Measurements from ENCODE around the gene TNIP1. TPM values are rescaled to one million over a fixed set of nuclear protein-coding genes. Genes with fewer than 3 reads are reported as not detected.

TNIP1 gene
- total RNA-seq, 1 experiment from 2014 or later: 122 TPM

DNA sequence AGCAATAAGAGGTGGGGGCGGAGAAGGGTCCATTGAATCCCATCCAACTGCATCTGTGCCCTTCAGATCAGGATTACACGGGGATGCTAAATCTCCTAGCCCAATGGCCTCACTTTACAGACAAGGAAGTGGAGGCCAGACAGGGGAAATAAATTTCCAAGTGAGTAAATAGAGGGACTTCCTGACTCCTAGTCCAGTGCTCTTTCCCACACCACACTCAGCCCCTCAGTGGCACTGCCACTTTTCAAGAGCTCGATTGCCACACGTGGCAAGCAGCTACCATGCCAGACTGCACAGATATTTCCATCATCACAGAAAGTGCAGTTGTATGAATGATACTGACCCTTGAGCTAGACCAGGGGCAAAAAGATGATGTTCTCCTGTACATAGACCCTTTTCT lies 8.2 kb upstream of the TNIP1 start:
- Histone ChIP-seq H2AFZ (no peak overlapping the region), H3F3A (ENCODE audit: insufficient read depth, low read depth) (peaks cover 27% of the 10 kb centered on the region), H3K79me2 (ENCODE audit: low read depth) (no peaks in the 10 kb centered on the region), H3K9me2 (ENCODE audit: insufficient read depth) (no peaks in the 10 kb centered on the region), H3K27me3 (ENCODE audit: insufficient read depth, low read depth) (no peaks in the 10 kb centered on the region), H3K36me3 (ENCODE audit: low read depth) (no peaks in the 10 kb centered on the region), H3K4me2 (no peak overlapping the region), H3K27ac (no peak overlapping the region), H4K20me1 (ENCODE audit: insufficient read depth) (no peaks in the 10 kb centered on the region), H3K4me1 (replicated peaks; ENCODE audit: insufficient read depth) (peaks cover 37% of the 10 kb centered on the region), H3K4me3 (no peak overlapping the region), H3K9me3 (ENCODE audit: insufficient read depth, low read depth) (no peaks in the 10 kb centered on the region)
- no peak for DNase-seq
- no peak for TF ChIP-seq CTCF (conservative IDR thresholded peaks at IDR 0.05)
- TF ChIP-seq EZH2 (IDR thresholded peaks at IDR 0.05; ENCODE audit: low read depth): no peak
- POLR2A ChIA-PET (ENCODE audit: unreplicated experiment): no interaction called here
- BruUV-seq (replicated peaks): no TSS peak
- intact Hi-C loops (cut with micrococcal nuclease; ENCODE audit: unreplicated experiment): loop anchor here (10.0 kb wide), 1 partner anchor 454 kb away; no protein-coding TSS in a partner anchor
- CTCF ChIA-PET: interaction anchor here (1.5 kb wide), 1 partner anchor 26 kb away, joined by 5 read pairs; no protein-coding TSS in a partner anchor

DNA sequence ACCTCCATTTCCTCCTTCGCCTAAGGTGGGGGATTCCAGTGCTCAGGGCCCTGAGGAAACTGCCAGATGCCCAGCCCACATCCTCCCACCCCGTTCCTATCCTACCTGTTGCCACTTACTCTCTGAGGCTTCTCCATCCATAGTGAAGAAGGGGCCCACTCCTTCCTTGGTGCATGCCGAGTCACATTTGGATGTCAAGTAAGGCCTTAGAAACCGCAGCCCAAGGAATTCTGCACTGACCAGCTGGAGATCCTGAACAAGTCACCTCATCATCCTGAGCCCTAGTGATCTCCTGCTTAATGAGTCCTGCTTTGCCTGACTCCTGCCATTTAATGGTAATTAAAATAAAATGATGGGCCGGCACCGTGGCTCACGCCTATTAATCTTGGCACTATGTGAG lies 6.7 kb upstream of the TNIP1 start:
- no peak overlapping the region for H3K4me2 ChIP-seq
- ChIA-PET CTCF (interaction anchor here (1.5 kb wide), 1 partner anchor 28 kb away, joined by 9 read pairs; no protein-coding TSS in a partner anchor), POLR2A (ENCODE audit: unreplicated experiment) (no interaction called here)
- no peaks in the 10 kb centered on the region for H3K9me2 ChIP-seq (ENCODE audit: insufficient read depth)
- peaks cover 4% of the 10 kb centered on the region for H3K79me2 ChIP-seq (ENCODE audit: low read depth)
- intact Hi-C loops (cut with micrococcal nuclease; ENCODE audit: unreplicated experiment): loop anchor here (10.0 kb wide), 1 partner anchor 453 kb away; no protein-coding TSS in a partner anchor
- no peak overlapping the region for H3K27ac ChIP-seq
- no peaks in the 10 kb centered on the region for H3K36me3 ChIP-seq (ENCODE audit: low read depth)
- H2AFZ ChIP-seq: no peak overlapping the region
- no peaks in the 10 kb centered on the region for H4K20me1 ChIP-seq (ENCODE audit: insufficient read depth)
- TF ChIP-seq CTCF (conservative IDR thresholded peaks at IDR 0.05): no peak
- no peak for TF ChIP-seq EZH2 (IDR thresholded peaks at IDR 0.05; ENCODE audit: low read depth)
- no TSS peak for BruUV-seq (replicated peaks)
- no peaks in the 10 kb centered on the region for H3K27me3 ChIP-seq (ENCODE audit: insufficient read depth, low read depth)
- peaks cover 25% of the 10 kb centered on the region for H3F3A ChIP-seq (ENCODE audit: insufficient read depth, low read depth)
- no peak overlapping the region for H3K4me3 ChIP-seq
- H3K4me1 ChIP-seq (replicated peaks; ENCODE audit: insufficient read depth): peaks cover 37% of the 10 kb centered on the region
- no peak for DNase-seq
- no peaks in the 10 kb centered on the region for H3K9me3 ChIP-seq (ENCODE audit: insufficient read depth, low read depth)

- intact Hi-C loops (cut with micrococcal nuclease; ENCODE audit: unreplicated experiment): loop anchor here (10.0 kb wide), 1 partner anchor 452 kb away; no protein-coding TSS in a partner anchor
- Histone ChIP-seq H3K4me2 (peak overlapping the region; percentile 22), H4K20me1 (ENCODE audit: insufficient read depth) (no peaks in the 10 kb centered on the region), H3K27ac (no peak overlapping the region), H3K36me3 (ENCODE audit: low read depth) (no peaks in the 10 kb centered on the region), H3K4me3 (no peak overlapping the region), H3K9me3 (ENCODE audit: insufficient read depth, low read depth) (no peaks in the 10 kb centered on the region), H2AFZ (no peak overlapping the region), H3K79me2 (ENCODE audit: low read depth) (peaks cover 9% of the 10 kb centered on the region), H3K4me1 (replicated peaks; ENCODE audit: insufficient read depth) (peaks cover 39% of the 10 kb centered on the region), H3F3A (ENCODE audit: insufficient read depth, low read depth) (peaks cover 20% of the 10 kb centered on the region), H3K27me3 (ENCODE audit: insufficient read depth, low read depth) (no peaks in the 10 kb centered on the region), H3K9me2 (ENCODE audit: insufficient read depth) (no peaks in the 10 kb centered on the region)
- no peak for TF ChIP-seq CTCF (conservative IDR thresholded peaks at IDR 0.05)
- no peak for TF ChIP-seq EZH2 (IDR thresholded peaks at IDR 0.05; ENCODE audit: low read depth)
- no TSS peak for BruUV-seq (replicated peaks)
- ChIA-PET CTCF (interaction anchor here (1.5 kb wide), 1 partner anchor 28 kb away, joined by 9 read pairs; no protein-coding TSS in a partner anchor), POLR2A (ENCODE audit: unreplicated experiment) (no interaction called here)
- DNase-seq: no peak
These were observed 6.1 kb upstream of the TNIP1 start for GRCh38 chr5:151086905-151087360.
